A673 (cell line): Measurements from ENCODE around the gene CEP83. TPM values are rescaled to one million over a fixed set of nuclear protein-coding genes. Genes with fewer than 3 reads are reported as not detected.

ENCODE experiments used
- BruUV-seq: library from RNA; stranded (reverse); fragments of 400-500 nt; replicated peaks from 2 replicates; lab custom pipeline; 2021; lab: Mats Ljungman, UMichigan
- CTCF ChIA-PET: fragments of 300-600 bp; sonication (Branson Sonifier 250); formaldehyde crosslinking; loops from one replicate; lab custom pipeline; 2022; ENCODE audit warnings: antibody characterized with exemption; lab: Charles Lee
- POLR2A ChIA-PET: fragments of 300-600 bp; sonication (Branson Sonifier 250); formaldehyde crosslinking; loops from one replicate; lab custom pipeline; 2022; ENCODE audit warnings: antibody characterized with exemption; ENCODE audit not compliant: low non-redundant PET; lab: Charles Lee
- DNase-seq: peaks from one replicate; pipeline ENCODE4 v3.0.0-alpha.2; 2015; ENCODE audit warnings: low spot score
- H3K27ac ChIP-seq: fragments of 200-600 bp; sonication (generic); 2 replicates; pipeline ENCODE4 v1.5.1; 2016; ENCODE audit warnings: mixed run types, low read depth, mild to moderate bottlenecking, mixed read lengths, antibody characterized with exemption, low read length; ENCODE audit not compliant: poor library complexity, severe bottlenecking
- H3K27me3 ChIP-seq: fragments of 200-600 bp; sonication (generic); replicated peaks from 2 replicates; pipeline ENCODE4 v1.6.1; 2017; ENCODE audit warnings: mixed run types, low read depth, mild to moderate bottlenecking, mixed read lengths, antibody characterized with exemption, low read length; ENCODE audit not compliant: insufficient read depth, poor library complexity
- H3K36me3 ChIP-seq: fragments of 200-600 bp; sonication (generic); 2 replicates; pipeline ENCODE4 v1.6.1; 2016; ENCODE audit warnings: mixed run types, mild to moderate bottlenecking, mixed read lengths, antibody characterized with exemption, low read length; ENCODE audit not compliant: insufficient read depth, poor library complexity, severe bottlenecking
- H3K4me1 ChIP-seq: fragments of 200-600 bp; sonication (generic); 2 replicates; pipeline ENCODE4 v1.6.1; 2017; ENCODE audit warnings: mixed run types, mild to moderate bottlenecking, mixed read lengths, antibody characterized with exemption, low read length; ENCODE audit not compliant: insufficient read depth, poor library complexity, severe bottlenecking
- H3K4me3 ChIP-seq: fragments of 200-600 bp; sonication (generic); 2 replicates; pipeline ENCODE4 v1.5.1; 2016; ENCODE audit warnings: low read depth, mixed run types, mild to moderate bottlenecking, mixed read lengths, low read length; ENCODE audit not compliant: poor library complexity, severe bottlenecking
- H3K9me3 ChIP-seq: fragments of 200-600 bp; sonication (generic); 2 replicates; pipeline ENCODE4 v1.6.1; 2016; ENCODE audit warnings: mixed run types, low read depth, mild to moderate bottlenecking, mixed read lengths, antibody characterized with exemption, low read length; ENCODE audit not compliant: poor library complexity, severe bottlenecking
- EZH2 ChIP-seq: fragments of 200-600 bp; sonication (generic); IDR thresholded peaks from 2 replicates; pipeline ENCODE4 v1.6.1; 2017; ENCODE audit warnings: borderline replicate concordance, low read depth, mild to moderate bottlenecking, mixed read lengths, antibody characterized with exemption, low read length; ENCODE audit not compliant: poor library complexity, severe bottlenecking
- intact Hi-C: fragments of 100-400 bp; cut with micrococcal nuclease; formaldehyde crosslinking; loops from one replicate; pipeline ENCODE4 v1.10.0; 2022; ENCODE audit not compliant: unreplicated experiment
- total RNA-seq: library from RNA; stranded (reverse); gene quantifications from 2 replicates; pipeline ENCODE4 v1.2.3, GENCODE V29; 2021
- TF ChIP-seq, protein P1 (sequence below): fragments of 300-800, 200-600 bp; sonication (generic); conservative IDR thresholded peaks from 2 replicates; pipeline ENCODE4 v1.5.1; 2017; ENCODE audit warnings: low read depth, mild to moderate bottlenecking, antibody characterized with exemption, low read length, moderate library complexity, mixed read lengths

Gene CEP83
- total RNA-seq, 1 experiment from 2014 or later = 29.2 TPM

DNA sequence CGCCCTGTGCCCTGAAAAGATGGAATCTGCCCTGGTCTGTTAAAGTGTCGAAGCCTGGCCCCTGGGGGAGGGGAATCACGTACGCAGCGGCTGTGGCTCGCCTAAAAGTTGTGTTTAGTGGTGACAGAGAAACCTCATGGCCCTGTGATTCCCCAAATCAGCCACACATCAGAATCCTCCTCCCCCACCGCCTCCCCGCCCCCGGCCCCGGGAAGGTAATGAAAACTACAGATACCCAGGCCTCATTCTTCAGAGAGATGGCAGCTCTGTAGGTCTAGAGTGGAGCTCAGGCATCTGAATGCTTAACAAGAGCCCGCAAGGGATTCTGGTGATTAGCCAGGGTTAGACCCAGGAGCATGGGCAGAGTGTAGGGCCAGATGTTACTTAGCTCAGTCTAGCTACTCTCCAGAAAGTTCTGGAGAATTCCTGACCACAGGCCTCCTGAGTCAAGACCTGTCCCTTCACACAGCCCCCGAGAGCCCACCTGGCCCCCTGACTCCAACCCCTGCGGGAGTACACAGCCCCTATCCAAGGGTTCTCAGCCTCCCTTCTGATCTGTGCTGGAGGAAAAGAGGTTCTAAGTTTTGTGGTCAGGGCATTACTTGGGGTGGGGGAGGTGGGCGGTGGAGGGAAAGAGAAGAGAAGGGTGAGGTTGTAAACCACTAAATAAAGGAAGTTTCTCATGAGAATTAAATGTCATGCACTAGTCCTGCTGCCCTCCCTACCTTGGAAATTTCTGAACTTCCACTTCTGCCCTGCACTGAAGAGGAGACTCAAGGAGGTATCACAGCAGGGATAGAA lies 196.5 kb downstream of the CEP83 start:
- no peak for DNase-seq
- CTCF ChIA-PET = no interaction called here
- peaks cover 7% of the 10 kb centered on the region for H3K27me3 ChIP-seq
- H3K9me3 ChIP-seq = no peaks in the 10 kb centered on the region
- H3K4me1 ChIP-seq = peaks cover 58% of the 10 kb centered on the region
- POLR2A ChIA-PET = interaction anchor here (0.6 kb wide), 1 partner anchor 68 kb away, joined by 5 read pairs; no protein-coding TSS in a partner anchor
- peak overlapping the region; percentile 48 for H3K4me3 ChIP-seq
- H3K36me3 ChIP-seq = no peaks in the 10 kb centered on the region
- BruUV-seq = no TSS peak
- peak overlapping the region; percentile 9 for H3K27ac ChIP-seq
- intact Hi-C loops = loop anchor here (10.0 kb wide), 1 partner anchor 262 kb away; no protein-coding TSS in a partner anchor
- TF ChIP-seq, protein P1, sequence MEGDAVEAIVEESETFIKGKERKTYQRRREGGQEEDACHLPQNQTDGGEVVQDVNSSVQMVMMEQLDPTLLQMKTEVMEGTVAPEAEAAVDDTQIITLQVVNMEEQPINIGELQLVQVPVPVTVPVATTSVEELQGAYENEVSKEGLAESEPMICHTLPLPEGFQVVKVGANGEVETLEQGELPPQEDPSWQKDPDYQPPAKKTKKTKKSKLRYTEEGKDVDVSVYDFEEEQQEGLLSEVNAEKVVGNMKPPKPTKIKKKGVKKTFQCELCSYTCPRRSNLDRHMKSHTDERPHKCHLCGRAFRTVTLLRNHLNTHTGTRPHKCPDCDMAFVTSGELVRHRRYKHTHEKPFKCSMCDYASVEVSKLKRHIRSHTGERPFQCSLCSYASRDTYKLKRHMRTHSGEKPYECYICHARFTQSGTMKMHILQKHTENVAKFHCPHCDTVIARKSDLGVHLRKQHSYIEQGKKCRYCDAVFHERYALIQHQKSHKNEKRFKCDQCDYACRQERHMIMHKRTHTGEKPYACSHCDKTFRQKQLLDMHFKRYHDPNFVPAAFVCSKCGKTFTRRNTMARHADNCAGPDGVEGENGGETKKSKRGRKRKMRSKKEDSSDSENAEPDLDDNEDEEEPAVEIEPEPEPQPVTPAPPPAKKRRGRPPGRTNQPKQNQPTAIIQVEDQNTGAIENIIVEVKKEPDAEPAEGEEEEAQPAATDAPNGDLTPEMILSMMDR = no peak
- TF ChIP-seq EZH2 = no peak

DNA sequence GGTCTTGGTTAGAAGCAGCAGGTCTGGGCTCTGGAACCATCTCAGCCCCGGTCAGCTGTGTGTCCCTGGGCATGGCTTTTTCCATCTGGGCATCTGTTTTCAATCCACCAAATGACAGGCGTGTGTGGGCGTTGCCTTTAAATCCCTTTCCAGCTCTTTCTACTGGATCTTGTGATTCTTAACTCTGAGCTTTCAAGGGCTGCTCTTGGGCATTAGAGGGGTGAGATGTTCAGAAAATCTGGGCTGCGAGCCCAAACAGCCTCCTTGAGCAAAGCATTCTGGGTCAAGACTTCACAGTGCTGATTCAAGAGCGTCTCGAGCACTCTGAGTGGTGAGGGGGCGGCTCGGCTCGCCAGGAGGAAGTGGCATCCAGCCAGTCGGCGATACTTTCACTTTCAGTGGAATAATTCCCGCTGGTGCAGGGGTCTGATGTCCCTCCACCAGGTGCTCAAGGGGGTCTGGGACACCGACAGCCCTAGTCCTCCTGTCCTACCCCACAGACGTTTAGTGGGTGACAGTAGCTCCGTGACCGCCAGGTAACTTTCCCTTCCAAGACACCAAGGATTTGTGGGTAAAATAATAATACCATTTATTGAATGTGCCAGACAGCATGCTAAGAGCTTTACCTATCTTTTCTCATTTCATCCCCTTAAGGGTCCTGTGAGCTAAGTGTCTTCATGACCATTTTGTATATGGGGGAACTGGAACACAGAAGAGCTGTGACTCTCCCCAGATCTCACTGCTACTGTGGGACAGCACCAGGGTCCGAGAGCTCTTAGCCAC lies 197.2 kb downstream of the CEP83 start:
- H3K27me3 ChIP-seq = peaks cover 7% of the 10 kb centered on the region
- H3K27ac ChIP-seq = peak overlapping the region; percentile 47
- no TSS peak for BruUV-seq
- no peaks in the 10 kb centered on the region for H3K9me3 ChIP-seq
- ChIA-PET CTCF (no interaction called here), POLR2A (interaction anchor here (0.6 kb wide), 1 partner anchor 178 kb away, joined by 9 read pairs; no protein-coding TSS in a partner anchor)
- peaks cover 50% of the 10 kb centered on the region for H3K4me1 ChIP-seq
- DNase-seq = peak; percentile 93
- intact Hi-C loops = loop anchor here (10.0 kb wide), 1 partner anchor 262 kb away; no protein-coding TSS in a partner anchor
- H3K4me3 ChIP-seq = peak overlapping the region; percentile 48
- H3K36me3 ChIP-seq = no peaks in the 10 kb centered on the region
- TF ChIP-seq EZH2 = no peak
- TF ChIP-seq, protein P1 = no peak

DNA sequence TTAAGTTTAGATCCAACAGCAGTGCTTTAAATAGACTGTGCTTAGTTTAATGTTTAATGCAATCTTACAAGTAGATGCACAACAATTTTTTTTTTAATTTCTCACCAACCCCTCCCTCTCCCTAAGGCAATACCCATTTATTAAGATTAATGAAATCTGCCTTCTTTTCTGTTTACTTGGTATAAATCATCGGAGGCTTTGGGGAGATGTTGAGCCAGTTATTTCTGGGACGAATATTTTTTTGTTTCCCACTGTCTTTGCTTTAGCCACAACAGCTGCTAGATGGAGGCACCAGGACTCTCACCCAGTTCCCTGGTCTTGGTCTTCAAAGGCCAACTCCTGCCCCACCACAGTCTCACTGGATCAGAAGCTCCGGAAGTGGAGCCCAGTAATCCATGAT lies 197.9 kb downstream of the CEP83 start:
- DNase-seq = no peak
- Histone ChIP-seq H3K9me3 (no peaks in the 10 kb centered on the region), H3K4me3 (peak overlapping the region; percentile 48), H3K36me3 (no peaks in the 10 kb centered on the region), H3K27ac (peak overlapping the region; percentile 47), H3K4me1 (peaks cover 43% of the 10 kb centered on the region), H3K27me3 (peaks cover 7% of the 10 kb centered on the region)
- no peak for TF ChIP-seq EZH2
- TF ChIP-seq, protein P1 = no peak
- BruUV-seq = no TSS peak
- POLR2A ChIA-PET = no interaction called here
- CTCF ChIA-PET = no interaction called here
- intact Hi-C loops = loop anchor here (10.0 kb wide), 1 partner anchor 263 kb away; no protein-coding TSS in a partner anchor
